HG03469 (cell line): ENCODE results near the gene PTCHD4.
"Not testable (repeated sequence)": the region's sequence is repeated elsewhere in the genome, so short reads cannot be mapped to it uniquely, and the experiment has no call there.

Source experiments
- ATAC-seq: cut with Tn5 transposase; IDR thresholded peaks from one replicate; pipeline ENCODE4 v1.9.1; 2021; ENCODE audit warnings: mild to moderate bottlenecking, moderate library complexity, moderate number of reproducible peaks; ENCODE audit not compliant: unreplicated experiment

The PTCHD4 gene

DNA sequence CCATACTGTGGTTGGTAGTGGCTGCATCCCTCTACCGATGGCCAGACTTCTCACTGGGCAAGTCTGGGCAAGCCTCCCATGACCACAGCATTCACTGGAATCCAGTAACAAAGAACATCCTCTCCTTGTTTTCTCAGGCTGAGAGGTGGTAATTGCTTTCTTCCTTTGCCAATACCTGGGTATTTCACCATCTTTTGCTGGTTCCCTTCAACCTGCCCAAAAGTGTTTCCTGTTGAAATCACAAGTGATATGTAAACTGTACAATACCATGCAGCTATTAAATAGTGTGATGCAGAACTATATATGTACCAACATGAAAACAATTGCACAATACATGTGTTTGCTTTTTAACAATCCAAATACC, at the start of gene PTCHD4:
Gene PTCHD4 (minus strand): TSS at position 55 of the 364 bp plus-strand sequence. CDS start 42,240 bp downstream, outside the sequence.
- no peak for ATAC-seq

DNA sequence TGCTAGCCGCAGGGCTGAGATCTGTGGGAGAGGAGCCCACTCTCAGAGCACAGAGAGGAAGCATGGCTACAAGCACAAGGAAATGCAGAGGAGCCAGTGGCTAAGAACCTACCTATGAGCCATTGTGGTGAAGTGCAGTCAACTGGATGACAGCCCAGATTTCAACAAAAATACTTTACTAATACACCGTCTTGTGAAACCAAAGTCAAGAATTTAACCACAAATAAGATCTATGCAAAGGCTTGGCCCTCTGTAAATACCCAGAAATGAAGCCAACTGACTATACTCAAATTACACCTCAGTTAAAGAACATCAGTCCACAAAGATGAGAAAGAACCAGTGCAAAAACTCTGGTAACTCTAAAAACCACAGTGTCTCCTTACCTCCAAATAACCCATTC, 40.1 kb upstream of the PTCHD4 start:
- ATAC-seq: no peak

DNA sequence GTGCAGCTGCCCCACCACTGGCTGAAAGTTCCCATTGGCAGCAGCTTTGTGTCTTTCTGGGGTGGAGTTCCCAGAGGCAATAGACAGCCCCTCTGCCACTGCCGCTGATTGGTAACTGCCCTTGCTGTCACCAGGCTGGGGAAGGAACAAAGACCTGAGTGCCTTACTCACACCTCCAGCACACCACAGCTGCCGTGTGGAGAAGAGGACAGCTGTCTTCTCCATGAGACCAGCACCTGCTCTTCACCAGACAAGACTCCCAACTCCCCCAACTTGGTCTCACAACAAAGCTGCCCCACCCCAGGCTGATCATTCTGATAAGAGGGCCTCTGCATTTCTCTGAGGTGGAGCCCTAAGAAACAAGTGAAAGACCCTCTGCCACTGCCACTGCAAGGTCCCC, 39.7 kb upstream of the PTCHD4 start:
- no peak for ATAC-seq

DNA sequence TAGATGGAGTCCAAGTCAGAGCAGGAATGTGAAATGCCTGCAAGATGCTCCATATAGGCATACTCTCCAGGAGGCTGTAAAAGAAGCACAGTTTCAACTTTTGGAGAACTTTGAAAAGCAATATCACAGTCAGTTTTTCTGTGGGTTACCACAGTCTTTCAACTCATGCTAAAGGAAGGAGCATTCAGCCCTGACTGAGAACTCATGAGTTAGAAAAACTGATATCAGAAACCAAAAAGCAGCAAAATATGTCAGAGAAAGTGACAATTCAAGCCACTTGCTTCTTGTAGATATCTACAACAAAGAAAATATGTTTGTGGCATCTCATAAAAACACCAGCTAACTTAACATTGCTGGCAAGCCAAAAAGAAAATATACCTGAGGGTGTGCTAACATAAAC, 36.1 kb upstream of the PTCHD4 start:
- no peak for ATAC-seq

DNA sequence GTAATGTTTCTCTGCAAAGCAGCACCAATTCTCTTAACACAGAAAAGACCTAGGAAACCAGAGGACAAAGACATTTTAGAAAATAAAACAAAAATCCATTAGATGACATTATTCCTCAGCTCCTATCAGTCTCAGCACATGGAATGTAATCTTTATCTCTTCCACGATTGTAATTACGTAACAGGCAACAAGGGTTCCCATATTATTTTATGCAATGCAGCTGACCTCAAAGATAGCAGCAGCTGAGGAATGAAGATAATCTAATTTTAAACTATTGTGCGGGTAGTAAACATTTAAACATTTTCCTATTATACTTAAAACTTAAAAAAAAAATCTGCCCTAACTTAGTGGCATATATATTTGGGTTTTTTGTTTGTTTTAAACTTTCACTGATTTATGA, 33.0 kb upstream of the PTCHD4 start:
- no peak for ATAC-seq

DNA sequence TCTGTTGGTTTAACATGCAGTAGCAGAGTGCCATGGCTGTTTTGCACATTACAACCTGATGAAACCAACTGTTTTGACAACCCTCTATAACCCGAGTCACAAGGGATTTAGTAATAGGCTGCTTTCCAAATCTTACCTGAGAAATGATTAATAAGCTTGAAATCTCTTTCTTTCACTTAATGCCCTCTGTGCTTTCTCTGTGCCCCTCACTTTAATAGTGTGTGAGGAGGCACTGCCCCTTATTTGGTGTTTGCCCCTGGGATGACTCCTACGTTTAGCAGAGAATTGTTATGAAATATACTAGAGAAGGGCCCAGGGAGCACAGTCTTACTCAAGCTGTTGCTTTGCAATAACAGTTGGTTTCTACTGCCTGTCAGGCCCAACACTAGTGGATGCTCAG, 31.0 kb upstream of the PTCHD4 start:
- ATAC-seq: no peak

DNA sequence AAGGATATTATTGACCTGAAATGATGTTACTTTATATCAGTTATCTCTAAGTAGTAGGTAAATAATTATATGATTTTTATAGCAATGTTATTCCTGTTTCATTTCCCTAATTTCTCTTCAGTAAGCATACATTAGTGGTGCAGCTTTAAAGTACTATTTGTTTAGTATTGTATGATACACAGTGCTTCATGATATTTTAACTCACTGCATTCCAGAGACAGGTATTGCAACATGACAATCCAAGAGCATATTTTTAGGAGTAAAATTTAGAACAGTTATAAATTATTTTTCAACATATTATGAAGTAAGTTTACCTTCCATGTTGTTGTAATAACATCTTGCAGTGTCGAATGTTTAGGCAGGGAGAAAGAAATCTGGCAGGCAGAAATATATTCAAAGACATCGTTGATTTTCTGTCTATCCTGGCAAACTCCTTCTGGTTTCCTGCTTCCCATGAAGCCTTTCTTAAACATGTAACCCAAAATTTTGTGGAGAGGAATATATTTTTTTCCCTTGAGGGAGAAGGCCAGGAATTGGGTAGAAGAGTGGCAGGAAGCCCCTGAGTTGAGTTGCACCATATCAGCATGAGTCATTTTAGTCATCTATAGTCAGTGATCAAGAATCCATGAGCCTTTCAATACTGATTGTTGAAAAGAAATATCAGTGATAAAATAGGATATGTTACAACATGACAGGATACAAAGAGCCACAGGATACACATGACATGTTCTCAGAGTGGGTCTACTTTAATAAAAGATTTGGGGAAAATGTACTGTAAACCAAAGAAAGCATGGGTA, 29.0 kb upstream of the PTCHD4 start:
- no peak for ATAC-seq

DNA sequence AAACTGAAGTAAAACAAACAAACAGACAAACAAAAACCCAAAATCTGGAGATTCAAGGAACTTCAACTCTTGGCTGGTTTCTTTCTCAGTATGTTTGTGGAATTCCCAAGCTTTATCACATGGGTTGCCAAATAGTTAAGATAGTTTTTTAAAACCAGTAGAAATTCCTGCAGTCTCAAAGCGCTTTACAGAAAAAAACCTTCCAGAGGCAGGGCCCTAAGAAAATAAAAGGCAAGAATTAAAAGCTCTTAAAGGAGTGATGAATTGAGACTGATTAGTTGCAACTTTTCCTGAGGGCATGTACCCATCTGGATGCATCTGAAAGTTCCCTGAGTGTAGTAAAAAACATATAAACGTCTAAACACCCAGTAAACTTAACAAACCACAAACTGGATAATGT, 25.9 kb upstream of the PTCHD4 start:
- no peak for ATAC-seq

DNA sequence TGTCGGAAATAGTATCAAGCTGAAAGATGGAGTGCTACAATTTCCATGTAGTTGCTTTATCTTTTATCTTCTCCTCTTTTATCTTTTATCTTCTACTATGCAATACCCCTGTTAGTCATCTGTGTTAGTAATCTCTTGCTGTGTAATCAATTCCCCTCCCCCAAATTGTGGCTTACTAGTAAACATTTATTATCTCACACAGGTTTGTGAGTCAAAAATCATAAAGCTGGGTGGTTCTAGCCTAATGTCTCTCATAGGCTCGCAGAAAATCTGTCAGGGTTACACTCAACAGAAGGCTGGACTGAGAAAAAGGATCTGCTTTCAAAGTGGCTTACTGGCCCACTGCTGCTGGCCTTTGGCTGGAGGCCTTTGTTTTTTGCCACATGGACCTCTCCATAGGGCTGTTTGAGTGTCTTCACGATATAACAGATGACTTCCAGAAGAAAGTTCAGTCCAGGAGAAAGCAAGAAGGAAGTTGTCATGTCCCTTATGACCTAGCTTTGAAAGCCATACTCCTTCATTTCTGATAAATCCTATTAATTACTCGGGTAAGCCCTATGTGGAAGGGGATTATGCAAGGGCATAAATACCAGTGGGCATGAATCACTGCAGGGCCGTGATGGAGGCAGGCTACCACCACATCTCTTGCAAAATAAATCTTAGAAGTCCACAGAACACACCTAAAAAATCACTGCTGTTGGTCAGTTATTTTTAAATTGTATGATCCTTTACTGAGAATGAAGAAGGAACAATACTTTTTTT, 24.5 kb upstream of the PTCHD4 start:
- no peak for ATAC-seq

DNA sequence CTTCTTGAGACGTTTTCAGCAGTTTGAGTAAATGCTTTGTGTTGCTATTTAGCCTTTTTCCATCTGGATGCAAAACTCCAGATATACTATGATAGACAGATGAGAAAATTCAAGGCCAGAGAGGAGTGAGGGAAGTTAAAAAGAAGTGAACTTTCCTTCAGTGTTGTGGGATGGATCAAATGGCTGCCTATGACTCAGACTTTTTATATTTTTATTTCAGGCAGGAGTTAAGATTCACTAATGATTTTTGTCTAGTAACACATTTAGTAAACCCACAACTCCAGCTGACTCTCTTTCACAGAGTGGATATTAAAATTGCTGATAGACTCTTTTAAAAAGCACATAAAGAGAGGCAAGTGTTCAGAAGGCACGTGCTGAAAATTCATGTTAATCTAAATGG, 23.2 kb upstream of the PTCHD4 start:
- no peak for ATAC-seq

DNA sequence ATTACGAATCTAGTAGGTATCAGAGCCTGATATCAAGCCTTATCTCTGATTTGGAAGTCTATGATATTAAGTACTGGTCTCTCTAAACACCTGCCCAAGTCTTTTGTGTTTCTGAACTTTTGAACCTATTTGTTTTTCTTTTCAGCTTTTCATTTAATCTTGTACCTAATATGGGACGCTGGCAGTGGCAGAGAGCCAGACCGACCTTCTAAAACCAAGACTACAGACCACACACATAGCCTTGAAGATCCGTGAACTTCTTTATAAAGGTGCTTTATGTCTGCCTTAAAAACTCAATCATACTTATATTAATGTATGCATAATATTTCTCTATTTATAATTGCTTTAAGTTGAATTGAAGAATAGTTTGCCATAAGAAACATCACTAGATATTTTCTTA, 12.6 kb upstream of the PTCHD4 start:
- ATAC-seq: no peak

DNA sequence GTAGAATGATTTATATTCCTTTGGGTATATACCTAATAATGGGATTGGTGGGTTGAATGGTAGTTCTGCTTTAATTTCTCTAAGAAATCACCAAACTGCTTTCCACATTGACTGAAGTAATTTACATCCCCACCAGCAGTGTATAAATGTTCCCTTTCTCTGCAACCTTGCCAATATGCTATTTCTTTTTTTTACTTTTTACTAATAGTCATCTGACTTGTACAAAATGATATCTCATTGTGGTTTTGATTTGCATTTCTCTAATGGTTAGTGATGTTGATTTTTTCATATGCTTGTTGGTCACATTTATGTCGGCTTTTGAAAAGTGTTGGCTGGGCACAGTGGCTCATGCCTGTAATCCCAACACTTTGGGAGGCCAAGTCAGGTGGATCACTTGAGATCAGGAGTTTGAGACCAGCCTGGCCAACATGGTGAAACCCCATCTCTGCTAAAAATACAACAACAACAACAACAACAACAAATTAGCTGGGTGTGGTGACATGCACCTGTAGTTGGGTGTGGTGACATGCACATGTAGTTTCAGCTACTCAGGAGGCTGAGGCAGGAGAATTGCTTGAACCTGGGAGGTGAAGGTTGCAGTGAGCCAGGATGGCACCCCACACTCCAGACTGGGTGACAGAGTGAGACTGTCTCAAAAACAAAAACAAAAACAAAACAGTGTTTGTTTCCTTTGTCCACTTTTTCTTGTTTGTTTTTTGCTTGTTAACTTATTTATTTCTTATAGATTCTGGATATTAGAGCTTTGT, 11.2 kb upstream of the PTCHD4 start:
- ATAC-seq: not testable (repeated sequence)

DNA sequence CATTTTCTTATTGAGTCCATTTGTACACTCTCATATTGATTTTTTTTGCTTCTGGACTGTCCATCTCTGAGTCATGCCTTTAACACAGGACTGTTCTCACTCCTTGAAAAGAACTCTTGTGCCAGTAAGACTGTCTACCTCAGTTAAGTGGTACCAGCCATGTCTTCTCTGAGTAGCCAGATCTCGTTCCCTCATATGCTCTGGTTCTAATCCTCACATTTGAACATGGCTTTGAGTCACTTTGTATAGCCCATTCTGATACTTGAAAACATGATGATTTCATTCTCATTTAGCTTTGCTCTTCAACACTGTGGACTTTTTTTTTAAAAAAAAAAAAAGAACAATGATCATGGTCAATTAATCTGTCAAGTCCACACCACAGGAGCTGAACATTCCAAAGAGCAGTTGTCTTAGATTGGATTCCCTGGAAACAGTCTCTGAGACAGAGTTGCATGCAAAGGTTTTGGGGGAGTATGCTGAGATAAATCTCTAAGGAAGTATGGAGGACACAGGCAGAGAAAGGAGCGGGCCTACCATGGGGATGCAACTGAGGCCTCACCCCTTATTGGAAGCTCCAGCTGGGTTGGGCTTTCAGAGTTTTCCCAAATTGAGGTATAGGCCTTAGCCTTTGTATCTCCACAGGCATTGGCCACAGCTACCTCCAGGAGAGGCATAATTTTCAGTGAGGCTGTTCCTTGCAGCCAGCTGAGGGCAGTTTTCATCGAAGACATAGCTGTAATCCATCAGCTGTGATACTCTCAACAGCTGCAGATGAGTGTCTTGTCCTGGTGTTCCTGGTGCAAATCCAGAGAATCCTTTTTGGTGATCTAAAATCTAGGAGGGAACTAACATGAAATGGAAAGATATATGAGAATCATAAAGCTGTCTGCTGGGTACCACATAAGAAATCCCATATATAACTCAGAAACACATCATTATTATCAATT, 6.0 kb upstream of the PTCHD4 start:
- no peak for ATAC-seq

DNA sequence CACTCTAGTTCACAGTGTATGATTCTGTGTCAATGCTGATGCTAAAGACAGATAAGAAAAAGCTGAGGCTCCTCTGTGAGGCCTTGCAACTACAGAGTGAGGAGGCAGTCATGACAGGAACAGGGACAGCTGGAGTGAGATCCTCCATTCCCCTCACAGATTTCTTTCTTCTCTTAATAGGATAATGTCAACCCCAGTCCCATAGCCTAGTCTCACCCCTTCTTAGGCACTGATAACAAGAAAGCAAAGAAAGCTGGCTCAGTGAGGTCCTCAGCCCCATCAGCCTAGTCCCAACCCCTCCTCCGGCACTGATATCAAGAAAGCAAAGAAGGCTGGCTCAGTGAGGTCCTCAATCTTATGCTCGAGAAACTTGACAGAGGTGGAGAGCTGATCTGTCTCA, 2.1 kb upstream of the PTCHD4 start:
- no peak for ATAC-seq

DNA sequence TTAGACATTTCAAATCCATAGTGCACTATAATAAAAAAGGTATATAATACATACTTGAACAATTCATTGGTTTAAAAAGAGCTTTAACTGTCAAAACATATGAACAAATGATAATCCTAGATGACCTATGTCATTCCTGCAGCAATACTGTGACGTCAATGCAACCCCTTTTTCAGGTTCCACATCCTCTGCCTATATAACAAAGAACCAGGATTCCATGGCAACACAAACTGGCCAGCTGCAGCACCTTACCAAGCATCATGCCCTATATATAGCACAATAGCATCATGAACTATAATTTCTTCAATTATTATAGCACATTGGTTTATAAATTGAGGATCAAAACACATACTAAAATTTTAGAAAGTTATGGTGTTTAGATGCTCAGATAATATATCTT, 578 bp upstream of the PTCHD4 start:
- no peak for ATAC-seq

DNA sequence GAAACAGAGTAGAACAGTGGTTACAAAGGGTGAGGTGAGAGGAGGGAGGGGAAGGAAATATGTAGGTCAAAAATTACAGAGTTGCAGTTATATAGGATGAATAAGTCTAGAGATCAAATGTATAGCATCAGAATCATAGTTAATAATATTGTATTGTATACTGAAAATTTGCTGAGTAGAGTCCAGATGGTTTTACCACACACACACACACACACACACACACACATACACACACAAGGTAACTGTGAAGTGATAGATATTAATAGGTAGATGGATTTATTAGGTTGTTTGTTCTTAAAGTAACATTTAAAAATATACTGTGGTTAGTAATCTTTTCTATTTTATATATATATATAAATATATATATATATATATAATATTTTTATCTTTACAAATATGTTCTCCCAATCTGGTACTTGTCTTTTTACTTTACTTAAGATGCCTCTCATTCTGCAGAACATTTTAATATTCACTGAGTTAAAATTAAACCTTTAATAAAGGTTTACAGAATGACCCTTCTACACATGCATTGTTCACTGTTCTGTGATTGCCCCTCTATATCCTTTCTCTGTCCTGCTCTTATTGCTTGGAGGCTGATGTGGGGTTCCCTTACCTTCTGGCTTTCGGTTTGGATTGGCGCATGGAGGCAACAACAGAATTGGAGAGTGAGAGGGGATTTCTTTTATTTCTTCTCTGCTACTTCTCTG, 408 bp downstream of the PTCHD4 start:
- ATAC-seq: no peak

DNA sequence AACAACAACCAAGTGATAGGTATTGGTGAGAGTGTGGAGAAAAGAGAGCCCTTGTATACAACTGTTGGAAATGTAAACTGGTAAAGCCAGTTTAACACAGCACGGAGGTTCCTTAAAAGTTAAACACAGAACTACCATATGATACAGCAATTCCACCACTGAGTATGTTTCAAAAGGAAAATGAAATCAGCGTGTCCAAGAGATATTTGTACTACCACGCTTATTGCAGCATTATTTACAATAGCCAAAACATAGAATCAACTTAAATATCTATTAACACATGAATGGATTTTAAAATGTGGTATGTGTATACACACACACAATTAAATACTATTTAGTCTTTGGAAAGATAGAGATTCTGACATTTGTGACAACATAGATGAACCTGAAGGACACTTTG, 1.1 kb downstream of the PTCHD4 start:
- no peak for ATAC-seq

DNA sequence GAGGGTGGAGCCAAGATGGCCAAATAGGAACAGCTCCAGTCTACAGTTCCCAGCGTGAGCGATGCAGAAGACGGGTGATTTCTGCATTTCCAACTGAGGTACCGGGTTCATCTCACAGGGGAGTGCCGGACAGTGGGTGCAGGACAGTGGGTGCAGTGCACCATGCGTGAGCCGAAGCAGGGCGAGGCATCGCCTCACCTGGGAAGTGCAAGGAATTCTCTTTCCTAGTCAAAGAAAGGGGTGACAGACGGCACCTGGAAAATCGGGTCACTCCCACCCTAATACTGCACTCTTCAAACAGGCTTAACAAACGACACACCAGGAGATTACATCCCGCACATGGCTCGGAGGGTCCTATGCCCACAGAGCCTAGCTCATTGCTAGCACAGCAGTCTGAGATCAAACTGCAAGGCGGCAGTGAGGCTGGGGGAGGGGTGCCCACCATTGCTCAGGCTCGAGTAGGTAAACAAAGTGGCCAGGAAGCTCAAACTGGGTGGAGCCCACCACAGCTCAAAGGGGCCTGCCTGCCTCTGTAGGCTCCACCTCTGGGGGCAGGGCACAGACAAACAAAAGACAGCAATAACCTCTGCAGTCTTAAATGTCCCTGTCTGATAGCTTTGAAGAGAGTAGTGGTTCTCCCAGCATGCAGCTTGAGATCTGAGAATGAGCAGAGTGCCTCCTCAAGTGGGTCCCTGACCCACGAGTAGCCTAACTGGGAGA, 8.4 kb downstream of the PTCHD4 start:
- not testable (repeated sequence) for ATAC-seq

DNA sequence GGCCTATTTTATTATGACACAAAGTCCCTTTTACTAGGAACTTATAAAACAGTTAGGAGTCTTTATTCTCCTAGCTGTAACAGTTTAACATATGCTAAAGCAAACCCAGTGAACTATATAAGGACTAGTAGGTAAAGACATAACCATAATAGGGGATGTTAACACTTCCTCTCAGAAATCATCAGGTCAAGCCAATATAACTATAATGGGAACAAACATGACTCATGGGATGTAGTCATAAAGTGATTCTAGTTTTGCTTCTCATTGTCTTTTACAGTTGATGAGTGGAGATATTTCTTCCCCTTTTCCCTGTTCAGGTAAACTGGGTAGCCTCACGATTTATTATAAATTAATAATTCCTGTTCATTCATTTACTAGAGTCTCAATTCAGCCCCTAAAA, 9.7 kb downstream of the PTCHD4 start:
- ATAC-seq: peak; percentile 92
